Stimulated activated CD8-positive, alpha-beta memory T cell treated with anti-CD3 and anti-CD28 coated beads, Interleukin-12 subunit alpha, Interleukin-12 subunit beta, amount 100 ng/mL, for 24 hours (primary cell): Measurements from ENCODE around the gene EYA4.

Source experiments
- DNase-seq: peaks from one replicate; pipeline ENCODE4 v3.0.0-alpha.2; 2020; ENCODE audit errors: extremely low read depth

EYA4 gene

GRCh38 chr6:133242637-133243585 is 1.8 kb downstream of the EYA4 start:
- DNase-seq, result no peak

- DNase-seq, result no peak
Measured at GRCh38 chr6:133243723-133244305, 2.7 kb downstream of the EYA4 start.

- no peak for DNase-seq
Measured at GRCh38 chr6:133244519-133244918, 3.4 kb downstream of the EYA4 start.

GRCh38 chr6:133245007-133245406 is 3.9 kb downstream of the EYA4 start:
- no peak for DNase-seq

- no peak for DNase-seq
Measured at GRCh38 chr6:133245422-133245903, 4.3 kb downstream of the EYA4 start.

GRCh38 chr6:133247581-133247980 is 6.4 kb downstream of the EYA4 start:
- DNase-seq, result no peak

- DNase-seq, result no peak
Measured at GRCh38 chr6:133248241-133249001, 7.3 kb downstream of the EYA4 start.

GRCh38 chr6:133251688-133252087 is 10.5 kb downstream of the EYA4 start:
- no peak for DNase-seq

- DNase-seq, result no peak
Measured at GRCh38 chr6:133254552-133255228, 13.5 kb downstream of the EYA4 start.

GRCh38 chr6:133257545-133258105 is 16.5 kb downstream of the EYA4 start:
- no peak for DNase-seq

GRCh38 chr6:133259561-133259960 is 18.4 kb downstream of the EYA4 start:
- DNase-seq, result no peak

GRCh38 chr6:133262804-133263203 is 21.6 kb downstream of the EYA4 start:
- DNase-seq, result no peak

- no peak for DNase-seq
Measured at GRCh38 chr6:133265066-133265465, 23.9 kb downstream of the EYA4 start.

- DNase-seq, result no peak
Measured at GRCh38 chr6:133266186-133266585, 25.0 kb downstream of the EYA4 start.

GRCh38 chr6:133268621-133269020 is 27.5 kb downstream of the EYA4 start:
- no peak for DNase-seq

GRCh38 chr6:133274813-133275212 is 33.7 kb downstream of the EYA4 start:
- DNase-seq, result no peak

- no peak for DNase-seq
Measured at GRCh38 chr6:133275213-133275612, 34.1 kb downstream of the EYA4 start.

- DNase-seq, result no peak
Measured at GRCh38 chr6:133277228-133277899, 36.2 kb downstream of the EYA4 start.

GRCh38 chr6:133277900-133278545 is 36.9 kb downstream of the EYA4 start:
- no peak for DNase-seq

- DNase-seq, result no peak
Measured at GRCh38 chr6:133286765-133287164, 45.6 kb downstream of the EYA4 start.
